GM20431 (cell line): ENCODE data around the gene FST.

ENCODE experiments used
- in situ Hi-C: fragments of 300-500 bp; cut with MseI, MboI; formaldehyde crosslinking; loops from one replicate; pipeline ENCODE4 v1.15.0; 2020; ENCODE audit warnings: low sequenced_read_pairs; ENCODE audit not compliant: unreplicated experiment

FST gene

GRCh38 chr5:53503562-53504218 lies 23.3 kb downstream of the FST start:
- in situ Hi-C loops, result no loop called here

- in situ Hi-C loops, result no loop called here
Measured at GRCh38 chr5:53507013-53507412, 26.6 kb downstream of the FST start.

- in situ Hi-C loops, result no loop called here
Measured at GRCh38 chr5:53508125-53508524, 27.7 kb downstream of the FST start.

GRCh38 chr5:53512539-53512938 lies 32.1 kb downstream of the FST start:
- in situ Hi-C loops, result no loop called here

DNA sequence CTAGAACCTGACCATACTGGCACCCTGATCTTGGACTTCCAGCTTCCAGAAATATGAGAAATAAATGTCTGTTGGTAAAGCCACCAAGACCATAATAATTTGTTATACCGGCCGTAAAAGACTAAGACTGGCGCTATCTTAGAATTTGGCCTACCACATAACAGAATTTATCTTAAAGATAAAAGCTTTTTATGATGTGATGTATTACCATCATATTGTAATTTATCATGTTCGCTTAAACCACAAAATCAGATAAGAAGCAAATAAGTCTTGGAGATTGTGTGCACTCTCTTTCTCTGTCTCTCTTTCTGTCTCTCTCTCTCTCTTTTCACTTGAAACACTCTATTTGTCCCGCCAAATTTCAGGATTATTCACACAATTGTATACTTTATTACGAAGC lies 35.6 kb downstream of the FST start:
- in situ Hi-C loops, result no loop called here

GRCh38 chr5:53520813-53521212 lies 40.4 kb downstream of the FST start:
- in situ Hi-C loops, result no loop called here
